ENCODE data around the gene OR6Y1.

OR6Y1 gene, protein sequence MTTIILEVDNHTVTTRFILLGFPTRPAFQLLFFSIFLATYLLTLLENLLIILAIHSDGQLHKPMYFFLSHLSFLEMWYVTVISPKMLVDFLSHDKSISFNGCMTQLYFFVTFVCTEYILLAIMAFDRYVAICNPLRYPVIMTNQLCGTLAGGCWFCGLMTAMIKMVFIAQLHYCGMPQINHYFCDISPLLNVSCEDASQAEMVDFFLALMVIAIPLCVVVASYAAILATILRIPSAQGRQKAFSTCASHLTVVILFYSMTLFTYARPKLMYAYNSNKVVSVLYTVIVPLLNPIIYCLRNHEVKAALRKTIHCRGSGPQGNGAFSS

DNA sequence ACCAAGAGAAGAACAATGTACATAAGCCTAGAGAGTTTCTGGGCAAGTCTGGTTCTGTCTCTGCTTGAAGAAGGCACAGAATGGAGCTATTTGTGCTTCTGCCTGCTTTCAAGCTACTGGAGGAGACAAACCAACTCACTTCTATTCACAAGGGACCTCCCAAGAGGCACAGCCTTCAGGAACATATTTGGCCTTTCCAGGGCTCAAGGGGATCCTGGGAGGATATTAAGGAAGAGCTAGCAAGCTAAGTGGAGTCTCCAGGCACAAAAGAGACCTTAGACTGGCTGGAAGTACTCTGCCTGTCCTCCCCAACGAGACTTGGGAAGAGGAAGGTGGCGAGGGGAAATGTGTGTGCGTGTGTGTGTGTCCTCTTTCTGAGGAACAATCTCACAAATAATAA is at the start of gene OR6Y1:
TSS of gene OR6Y1 (minus strand) at position 54 of the 400 bp plus-strand sequence. CDS start 6,300 bp downstream, outside the sequence.
- no peak for DNase-seq (ENCODE audit: low read depth)

DNA sequence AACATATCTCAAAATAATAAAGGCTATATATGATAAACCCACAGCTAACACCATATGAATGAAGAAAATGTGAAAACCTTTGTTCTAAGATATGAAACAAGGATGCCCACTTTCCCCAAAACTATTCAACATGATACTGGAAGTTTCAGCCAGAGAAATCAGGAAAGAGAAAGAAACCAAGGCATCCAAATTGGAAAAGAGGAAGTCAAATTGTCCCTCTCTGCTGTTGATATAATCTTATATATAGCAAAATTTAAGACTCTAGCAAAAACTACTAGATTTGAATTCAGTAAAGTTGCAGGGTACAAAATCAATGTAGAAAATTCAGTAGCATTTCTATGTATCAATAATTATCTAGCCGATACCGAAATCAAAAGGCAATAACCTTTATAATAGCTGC is 46.5 kb upstream of the OR6Y1 start:
- DNase-seq (ENCODE audit: low read depth): no peak

DNA sequence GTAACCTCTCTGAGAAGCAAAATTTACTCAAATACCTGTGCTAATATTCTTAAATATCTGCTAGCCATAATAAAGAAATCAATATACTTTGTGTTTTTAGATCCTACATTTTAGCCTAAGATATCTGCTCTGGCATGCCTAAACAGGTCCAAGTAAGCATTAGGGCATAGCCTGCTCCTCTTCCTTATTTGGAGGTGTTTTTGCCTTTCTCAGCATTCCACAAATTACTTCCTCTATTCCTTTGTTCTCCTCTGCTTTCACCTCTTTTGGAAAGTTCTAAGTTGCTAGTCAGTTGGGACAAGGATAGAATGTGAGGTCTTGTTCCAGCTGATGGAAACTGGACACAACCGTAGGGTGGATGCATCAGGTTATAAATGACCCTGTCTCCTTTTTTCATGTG is 32.7 kb upstream of the OR6Y1 start:
- DNase-seq (ENCODE audit: low read depth): no peak

DNA sequence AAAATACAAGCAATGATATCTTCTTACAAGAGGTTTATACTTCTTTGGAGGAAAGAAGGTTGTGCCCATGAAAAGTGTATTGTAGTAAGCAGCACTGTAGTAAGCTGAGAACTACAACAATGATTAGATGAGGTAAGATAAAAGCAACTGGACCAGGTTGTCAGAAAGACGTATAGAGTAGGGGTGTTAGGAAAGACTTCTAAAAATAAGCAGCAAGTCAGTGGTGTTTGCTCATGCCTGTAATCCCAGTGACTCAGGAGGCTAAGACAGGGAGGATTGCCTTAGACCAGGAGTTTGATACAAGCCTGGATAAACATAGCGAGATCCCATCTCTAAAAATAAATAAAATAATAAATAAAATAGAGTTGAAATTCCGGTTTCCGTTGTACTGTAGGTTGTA is 29.8 kb upstream of the OR6Y1 start:
- DNase-seq (ENCODE audit: low read depth): no peak

DNA sequence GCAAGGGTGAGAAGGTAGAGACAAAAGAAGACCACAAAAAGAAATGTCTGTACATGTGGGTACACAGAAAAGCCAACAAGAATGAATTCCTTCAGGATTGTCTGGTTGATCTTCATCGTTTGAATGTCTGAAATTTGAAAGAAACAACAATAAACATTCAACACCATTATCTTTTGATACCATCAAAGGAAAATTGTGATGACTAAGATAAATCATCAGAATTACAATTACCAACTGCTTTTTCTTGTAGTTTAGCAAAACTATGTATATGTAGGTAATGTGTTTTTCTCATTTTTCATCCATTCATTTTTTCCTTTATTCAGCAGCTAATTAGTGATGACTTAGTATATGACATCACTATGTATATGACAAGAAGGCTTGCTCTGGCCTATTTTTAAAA is 25.5 kb upstream of the OR6Y1 start, which contains the start of gene OR10X1:
TSS of gene OR10X1 (minus strand) at position 167 of the 400 bp plus-strand sequence. CDS start at position 167, 0 bp downstream.
- DNase-seq (ENCODE audit: low read depth): no peak

DNA sequence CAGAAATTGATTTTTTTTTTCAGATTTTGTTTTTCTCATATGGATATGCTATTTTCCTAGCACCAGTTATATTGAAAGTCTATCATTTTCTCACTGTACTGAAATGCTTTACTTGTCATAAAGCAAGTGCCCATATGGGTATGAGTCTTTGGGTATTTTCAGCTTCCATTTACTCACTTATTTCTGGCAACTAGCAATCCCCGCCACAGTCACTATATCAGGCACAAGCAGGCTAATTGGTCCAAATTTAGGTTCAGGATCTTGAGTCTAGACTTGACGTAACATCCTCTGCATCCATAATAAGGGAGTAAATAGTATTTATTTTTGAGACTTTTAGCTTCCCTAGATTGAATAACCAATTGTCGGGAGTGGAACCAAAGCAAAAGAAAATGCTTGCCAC is 23.4 kb upstream of the OR6Y1 start:
- DNase-seq (ENCODE audit: low read depth): no peak

DNA sequence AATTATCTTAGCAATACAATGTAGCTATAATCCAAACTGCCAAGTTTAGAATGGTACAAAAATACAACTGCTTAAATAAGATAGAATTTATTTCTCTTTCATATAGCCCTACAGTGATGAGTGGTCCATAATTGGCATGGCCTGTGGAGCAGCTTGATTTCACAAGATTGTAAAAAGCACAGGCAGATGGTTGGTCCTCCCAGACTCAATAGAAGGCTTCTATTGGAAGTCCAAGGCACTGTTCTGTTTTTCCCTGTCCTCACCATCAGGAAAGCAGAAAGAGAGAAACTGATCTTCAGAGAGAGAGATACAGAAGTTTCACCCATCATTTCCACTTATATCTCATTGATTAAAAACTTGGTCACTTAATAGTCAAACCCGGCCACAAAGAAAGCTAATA is 18.0 kb upstream of the OR6Y1 start:
- DNase-seq (ENCODE audit: low read depth): no peak

DNA sequence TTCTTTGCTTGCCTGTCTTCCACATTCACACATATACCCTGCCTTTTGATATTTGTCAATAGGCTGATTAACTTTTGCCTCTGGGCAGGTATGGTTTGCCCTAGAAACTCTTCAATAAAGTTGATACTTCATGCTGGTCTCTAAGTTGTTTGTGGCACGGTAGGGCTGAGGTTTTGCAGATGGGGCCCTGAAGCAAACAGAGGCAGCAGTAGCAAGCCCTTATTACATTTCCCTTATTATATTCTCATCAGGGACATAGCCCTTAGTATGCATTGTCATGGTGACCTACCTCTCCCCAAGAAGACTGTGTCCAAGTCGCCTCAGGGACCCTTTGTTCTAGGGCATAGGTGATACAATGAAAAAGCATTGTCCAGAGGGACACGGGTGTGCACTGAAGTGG is 16.3 kb upstream of the OR6Y1 start, which contains the start of gene OR6P1:
TSS of gene OR6P1 (minus strand) at position 101 of the 400 bp plus-strand sequence. CDS start 6,976 bp downstream, outside the sequence.
- no peak for DNase-seq (ENCODE audit: low read depth)

DNA sequence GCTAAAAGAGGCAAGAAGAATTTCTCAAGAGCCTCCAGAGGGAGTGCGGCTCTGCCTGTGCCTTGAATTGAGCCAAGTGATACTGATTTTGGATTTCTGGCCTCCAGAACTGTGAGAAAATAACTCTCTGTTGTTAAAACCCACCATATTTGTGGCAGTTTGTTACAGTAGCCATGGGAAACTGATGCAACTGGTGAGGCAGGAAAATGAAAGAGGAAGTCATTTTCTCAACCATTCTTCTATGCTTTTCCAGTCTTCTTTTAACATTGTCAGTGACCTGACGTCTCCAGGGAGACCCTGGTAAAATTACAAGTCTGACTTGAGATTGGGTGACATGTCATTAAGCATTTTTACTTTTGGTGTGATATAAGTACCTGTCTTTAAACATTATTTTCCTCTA is 10.4 kb upstream of the OR6Y1 start:
- no peak for DNase-seq (ENCODE audit: low read depth)

DNA sequence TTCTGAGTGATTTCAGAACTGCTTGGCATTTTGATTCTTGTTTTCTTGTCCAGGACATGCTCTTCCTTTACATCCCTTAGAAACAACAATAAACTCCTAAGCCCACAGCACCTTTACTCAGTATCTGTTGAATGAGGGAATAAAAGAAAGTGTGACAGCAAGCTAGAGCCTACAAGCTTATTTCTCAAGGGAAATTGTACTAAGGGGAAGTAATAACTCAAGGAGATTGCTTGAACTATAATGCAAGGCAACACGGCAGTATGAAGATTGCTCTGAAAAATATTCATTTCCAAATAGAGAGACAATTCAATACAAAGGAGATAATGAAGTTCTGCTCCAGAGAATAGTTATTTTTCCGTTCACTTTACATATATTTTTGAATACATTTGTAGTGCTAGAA is 9.6 kb upstream of the OR6Y1 start:
- DNase-seq (ENCODE audit: low read depth): no peak

DNA sequence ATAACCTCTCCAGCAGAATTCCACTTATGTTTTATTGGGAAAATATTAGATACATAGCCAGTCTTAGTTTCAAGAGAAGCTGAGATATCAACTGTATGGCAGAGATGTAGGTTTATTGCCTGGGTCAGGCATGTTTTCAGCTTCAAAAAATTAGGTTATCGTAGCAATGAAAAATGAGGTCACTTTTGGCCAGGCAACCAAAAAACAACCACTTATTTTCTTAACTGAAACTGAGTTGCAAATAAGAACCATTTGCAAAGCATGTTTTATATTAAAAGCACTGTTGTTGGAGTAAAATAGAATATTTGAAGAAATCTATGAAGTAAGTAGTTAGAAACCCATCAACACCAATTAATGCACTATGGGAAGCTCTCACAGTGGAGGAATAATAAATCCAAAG is 5.5 kb upstream of the OR6Y1 start:
- no peak for DNase-seq (ENCODE audit: low read depth)

DNA sequence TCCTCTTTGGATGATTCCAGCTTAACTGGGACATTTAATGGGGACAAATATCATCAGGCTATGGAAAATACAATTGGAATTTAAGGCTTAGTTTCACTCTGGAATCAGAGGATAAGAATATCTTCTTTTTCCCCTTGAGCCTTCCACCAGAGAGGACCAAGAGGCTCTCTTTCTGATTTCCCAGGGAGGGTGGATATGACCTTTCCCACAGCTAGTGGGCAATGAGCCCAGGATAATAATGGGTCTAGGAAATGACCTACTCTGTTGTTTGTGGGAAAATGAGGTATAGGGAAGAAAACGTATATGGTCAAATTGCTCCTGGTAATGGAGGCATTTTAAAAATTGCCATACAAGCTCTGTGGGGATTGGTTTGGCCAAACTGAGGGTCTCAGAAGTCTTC is 1.9 kb downstream of the OR6Y1 start:
- DNase-seq (ENCODE audit: low read depth): no peak

DNA sequence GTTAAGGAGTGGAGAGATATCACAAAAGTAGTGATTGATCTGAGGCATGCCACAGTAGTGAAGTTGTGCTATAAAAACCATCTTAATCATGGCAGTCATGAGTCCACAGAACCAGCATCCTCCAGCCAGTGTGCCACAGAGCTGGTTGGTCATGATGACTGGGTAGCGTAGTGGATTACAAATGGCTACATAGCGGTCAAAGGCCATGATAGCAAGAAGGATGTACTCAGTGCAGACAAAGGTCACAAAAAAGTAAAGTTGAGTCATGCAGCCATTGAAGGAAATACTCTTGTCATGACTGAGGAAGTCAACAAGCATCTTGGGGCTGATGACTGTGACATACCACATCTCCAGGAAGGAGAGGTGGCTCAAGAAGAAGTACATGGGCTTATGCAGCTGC is 6.7 kb downstream of the OR6Y1 start:
- DNase-seq (ENCODE audit: low read depth): no peak

DNA sequence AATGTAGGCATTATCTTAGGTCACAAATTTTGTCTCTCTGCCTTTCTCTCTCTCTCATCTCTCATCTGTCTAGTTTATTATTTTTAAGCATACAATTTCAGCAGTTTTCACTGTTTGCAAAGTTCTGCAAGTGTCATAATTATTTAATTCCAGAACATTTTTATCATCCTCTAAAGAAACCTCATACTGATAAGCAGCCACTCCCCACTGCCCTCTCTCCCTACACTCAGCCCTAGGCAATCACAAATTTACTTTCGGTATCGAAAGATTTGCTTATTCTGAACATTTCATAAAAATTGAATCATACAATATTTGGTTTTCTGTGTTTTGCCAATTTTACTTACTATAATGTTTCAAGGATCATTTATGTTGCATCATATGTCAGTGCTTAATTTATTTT is 16.6 kb downstream of the OR6Y1 start:
- DNase-seq (ENCODE audit: low read depth): no peak

DNA sequence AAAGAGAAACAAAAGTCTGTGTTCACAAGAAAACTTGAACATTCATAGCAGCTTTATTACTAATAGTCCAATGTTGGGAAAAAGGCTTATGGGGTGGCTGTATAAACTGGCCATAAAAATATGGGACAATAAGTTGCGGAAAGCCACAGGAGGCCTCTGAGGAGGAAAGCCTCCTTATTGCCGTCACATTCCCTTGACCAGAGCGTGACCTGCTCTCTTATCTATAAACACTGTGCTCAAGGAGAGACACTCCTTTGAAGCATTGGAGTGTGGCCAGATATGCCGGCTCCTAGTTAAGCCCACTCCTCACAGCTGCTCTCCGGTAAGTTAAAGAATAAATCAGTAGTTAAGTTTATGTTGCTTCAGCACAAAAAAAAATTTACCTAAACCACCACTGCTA is 19.7 kb downstream of the OR6Y1 start:
- no peak for DNase-seq (ENCODE audit: low read depth)

DNA sequence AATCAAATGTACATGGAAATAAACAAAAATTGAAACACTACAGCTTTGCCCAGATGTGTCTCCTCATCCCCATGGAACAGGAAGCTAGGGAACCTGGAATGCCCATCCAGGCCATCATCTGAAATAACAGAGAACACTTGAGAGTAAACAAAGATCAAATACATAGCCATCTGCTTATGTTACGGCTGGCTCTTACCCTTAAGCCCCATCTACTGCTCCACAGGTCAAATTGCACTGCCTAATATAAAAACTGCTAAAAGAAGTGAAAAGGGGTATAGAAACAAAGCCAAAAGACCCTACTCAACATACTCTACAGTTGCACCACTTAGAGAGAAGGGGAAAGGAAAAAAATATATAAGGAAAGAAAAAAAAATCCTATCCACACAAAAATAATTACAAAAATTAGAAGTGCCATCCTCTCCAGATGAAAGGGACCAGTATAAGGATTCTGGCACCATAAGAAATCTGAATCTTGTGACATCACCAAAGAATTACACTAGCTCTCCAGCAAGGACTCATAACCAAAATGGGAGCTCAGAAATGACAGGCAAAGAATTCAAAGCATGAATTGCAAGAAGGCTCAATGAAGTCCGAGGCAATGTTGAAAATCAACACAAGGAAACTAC is 26.9 kb downstream of the OR6Y1 start:
- DNase-seq (ENCODE audit: low read depth): no peak

DNA sequence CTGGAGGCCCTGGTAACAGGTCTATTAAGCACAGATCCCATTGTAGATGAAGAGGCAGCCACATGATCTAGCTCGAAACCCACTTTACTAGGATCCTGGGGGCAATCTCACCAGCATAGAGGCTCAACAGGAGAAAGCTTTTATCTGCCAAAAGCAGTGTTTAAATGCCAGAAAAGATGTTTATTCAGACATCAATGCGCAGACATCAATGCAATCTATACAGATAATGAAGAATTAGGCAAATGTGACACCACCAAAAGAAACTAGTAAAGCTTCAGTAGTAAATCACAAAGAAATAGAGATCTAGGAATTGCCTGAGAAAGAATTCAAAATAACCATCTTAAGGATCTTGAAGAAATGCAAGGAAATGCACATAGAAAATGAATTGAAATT is 32.5 kb downstream of the OR6Y1 start:
- DNase-seq (ENCODE audit: low read depth): no peak

DNA sequence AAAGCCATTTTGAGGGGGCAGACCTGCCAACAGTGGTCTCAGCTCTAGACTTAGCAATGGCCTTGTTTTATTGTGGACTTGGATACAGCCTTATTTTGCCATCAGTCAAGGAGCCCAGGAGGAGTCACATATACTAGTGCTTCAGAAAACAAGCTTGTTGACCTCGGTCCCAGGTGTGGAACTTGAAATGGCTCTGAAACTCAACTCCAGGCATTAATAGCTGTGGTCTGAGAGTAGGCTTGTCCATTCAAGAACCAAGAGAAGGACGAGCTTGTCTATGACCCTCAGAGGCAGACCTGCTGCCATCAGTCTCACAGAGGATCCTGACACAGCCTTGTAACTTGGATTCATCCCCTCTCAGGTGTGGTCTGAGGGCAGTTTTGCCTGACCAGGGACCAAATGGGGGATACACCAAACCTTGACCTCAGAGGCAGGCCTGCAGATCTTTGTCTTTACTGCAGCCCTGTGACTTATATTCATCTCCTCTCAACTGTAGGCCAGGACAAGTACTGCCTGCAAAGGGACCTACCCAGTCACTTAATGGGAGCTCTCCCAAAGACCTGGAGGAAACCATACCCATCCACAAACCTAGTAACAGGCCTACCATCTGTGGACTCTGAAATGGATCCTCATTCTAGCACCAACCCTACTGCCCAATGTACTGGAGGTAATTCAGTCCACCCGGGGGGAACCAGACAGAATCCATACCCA is 33.1 kb downstream of the OR6Y1 start:
- DNase-seq (ENCODE audit: low read depth): no peak

DNA sequence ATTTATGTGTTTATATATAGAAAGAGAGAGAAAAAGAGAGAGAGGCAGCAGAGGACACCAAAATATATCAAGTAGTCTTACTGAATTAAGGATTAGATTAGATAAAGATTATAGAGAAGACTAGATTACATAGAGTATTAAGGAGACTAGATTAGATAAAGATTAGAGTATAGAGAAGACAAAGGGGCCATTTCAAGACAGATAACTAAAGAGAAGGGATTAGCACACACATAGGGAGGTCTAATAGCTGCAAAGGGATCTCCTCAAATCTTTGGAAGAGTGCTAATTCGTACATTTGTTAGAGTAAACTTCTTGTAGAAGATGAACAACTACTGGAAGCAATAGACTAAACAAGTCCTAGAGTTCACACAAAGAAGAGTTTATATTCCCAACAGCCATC is 34.2 kb downstream of the OR6Y1 start:
- no peak for DNase-seq (ENCODE audit: low read depth)

DNA sequence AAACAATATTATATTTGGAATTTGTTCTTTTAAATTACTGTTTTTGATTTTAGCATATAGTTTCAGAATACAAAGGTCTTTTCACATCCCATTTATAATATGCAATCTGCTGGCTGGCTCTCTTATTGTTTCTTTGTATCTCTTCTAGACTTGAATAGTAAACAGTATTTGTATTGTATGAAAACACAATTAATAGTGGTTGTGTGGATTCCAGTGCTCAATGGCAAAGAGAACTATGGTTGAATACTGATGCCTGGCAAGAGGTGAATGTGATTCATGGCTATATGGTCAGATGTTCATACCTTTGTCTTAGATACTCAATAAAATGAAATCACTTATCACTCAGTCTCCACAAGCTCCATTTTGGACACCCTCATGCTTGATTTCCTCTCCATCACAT is 37.2 kb downstream of the OR6Y1 start:
- no peak for DNase-seq (ENCODE audit: low read depth)

DNA sequence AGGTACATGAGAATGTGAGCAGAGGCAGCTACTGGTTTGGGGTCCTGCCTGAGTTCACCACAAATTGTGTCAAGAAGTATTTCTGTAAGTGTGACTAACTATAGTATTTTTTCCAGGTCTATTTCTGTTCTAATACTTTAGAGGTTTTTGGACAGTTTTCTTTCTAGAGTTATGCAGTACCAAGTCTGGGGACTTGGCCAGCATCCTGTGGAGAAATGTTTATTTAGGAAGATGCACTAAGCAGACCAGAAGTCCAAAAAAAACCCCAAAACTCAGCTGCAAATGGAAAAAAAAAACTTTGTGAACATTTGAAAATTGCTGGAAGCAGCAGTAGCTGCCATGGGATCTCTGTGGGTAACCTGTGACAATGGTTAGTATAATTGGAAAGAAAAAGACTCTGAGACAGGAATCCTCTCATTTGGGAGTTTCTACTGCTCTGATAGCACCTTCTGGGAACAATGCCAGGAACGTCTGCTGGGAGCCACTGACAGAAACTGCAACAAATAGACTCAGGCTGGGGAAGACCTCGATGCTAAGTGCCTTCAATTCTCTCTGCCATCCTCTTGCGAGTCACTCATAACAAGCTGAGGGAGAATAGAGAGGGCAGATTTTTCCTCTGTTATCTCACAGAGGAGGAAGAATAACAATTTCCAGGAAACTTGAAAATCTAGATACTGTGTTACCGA is 44.6 kb downstream of the OR6Y1 start:
- no peak for DNase-seq (ENCODE audit: low read depth)

DNA sequence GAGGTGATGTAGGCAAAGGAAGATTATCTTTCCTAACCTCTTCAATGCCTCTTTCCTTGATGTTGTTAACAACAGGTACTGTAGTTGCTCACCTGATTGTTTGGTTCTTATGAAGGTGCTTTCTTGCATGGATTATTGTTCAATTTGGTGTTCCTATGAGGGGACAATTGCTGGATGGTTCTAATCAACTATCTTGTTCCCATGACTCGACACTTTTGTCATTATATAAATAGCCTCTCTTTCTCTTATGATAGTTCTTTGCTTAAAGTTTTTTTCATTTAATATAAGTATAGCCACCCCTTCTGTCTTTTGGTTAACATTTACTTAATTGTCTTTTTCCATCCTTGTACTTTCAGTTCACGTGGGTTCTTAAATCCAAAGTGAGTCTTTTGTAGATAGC is 46.7 kb downstream of the OR6Y1 start:
- DNase-seq (ENCODE audit: low read depth): no peak

All from T-helper 22 cell (primary cell).